HK-2 (cell line): ENCODE measurements around the gene MYOF.
A peak's percentile ranks its signal among the peaks of the same experiment; 100 is the strongest.
"Not testable (repeated sequence)": the region's sequence is repeated elsewhere in the genome, so short reads cannot be mapped to it uniquely, and the experiment has no call there.

ENCODE experiments used
- DNase-seq: peaks from one replicate; pipeline ENCODE4 v3.0.0-alpha.2; 2018; ENCODE audit not compliant: unreplicated experiment

MYOF gene

DNA sequence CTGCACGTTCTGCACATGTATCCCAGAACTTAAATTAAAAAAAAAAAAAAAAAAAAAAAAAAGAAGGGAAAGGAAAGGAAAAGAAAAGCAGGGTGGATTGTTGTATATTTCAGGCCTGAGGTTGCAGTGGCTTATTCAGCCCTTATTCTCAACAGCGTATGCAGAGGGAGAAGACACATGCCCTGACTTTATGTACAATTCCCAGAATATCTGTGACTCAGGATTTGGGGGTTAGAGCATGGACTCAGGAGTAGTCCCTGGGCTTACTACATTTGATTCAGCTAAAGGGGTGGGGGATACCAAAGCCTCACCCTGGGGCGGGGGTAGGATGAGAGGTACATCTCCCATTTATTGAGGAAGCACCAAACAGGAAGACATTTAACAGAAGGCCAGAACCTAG, 137.4 kb downstream of the MYOF start:
- no peak for DNase-seq

DNA sequence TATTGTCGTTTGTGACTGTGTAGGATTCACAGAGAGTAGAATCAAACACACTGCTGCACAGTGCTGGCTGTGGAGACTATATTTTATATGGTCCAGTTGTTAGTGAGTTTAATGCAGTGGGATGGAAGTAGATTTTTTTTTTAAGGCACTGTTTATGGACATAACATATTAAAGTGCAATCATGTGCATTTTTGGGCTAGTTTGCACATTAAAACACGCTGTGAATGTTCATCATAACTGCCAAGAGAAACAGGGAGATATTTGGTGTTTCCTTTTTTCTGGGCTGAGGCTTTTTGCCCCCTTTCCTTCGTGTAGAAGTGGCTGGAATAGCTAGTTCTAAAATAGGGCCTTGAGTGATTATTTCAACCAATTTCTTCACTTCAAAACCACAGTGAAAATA, 139.2 kb downstream of the MYOF start:
- DNase-seq, result no peak

DNA sequence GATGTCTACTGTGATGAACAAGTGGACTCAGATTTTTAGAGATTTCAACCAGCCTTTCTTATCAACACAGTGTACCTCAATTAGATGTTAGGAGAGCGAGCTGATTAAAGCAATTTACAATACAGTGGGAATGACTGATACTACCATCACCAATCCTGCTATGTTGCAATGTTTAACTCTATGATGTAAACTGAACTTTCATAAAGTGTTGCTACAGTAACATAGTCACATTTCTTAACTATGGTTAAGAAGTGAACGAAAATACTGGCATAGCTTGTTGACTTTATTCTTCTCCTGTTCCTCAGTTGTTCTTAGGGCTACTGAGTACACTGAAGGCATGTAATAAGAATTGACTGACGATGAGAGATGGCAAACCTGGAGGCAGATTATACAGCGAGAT, 139.8 kb downstream of the MYOF start:
- DNase-seq, result no peak

DNA sequence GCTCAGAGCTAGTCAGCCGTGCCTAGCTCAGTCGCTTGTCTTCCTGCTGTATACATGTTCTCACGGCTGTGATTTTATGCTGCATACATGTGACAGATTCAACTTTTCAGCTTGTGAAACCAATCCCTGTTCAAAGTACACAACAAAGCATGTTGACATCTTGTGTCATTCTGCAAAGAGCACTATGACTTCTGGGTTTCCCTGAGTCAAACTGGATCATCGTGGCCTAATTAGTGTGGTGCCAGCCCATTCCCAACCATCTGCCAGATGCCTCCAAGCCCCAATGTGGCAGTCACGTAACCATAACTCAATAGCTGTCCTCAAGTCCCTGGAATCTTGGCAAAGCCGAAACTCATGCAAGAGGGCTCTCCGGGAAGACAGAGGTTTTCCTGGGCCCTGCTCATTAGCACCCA, 144.8 kb downstream of the MYOF start:
- no peak for DNase-seq

DNA sequence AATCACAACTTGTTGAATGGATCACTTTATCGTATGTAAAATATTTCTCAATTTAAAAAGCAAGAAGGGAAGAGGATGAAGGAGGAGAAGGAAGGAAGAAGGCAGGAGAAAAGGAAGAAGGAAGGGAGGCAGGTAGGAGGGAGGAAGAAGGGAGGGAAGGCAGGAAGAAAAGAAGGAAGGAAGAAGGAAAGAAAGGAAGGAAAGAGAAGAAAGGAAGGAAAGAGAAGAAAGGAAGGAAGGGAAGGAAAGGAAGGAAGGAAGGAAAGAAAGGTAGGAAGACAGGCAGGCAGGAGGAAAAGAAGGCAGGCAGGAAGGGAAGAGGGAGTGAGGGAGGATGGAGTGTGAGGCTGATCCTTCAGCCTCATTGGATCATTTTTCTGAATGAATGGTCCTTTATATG, 145.5 kb downstream of the MYOF start:
- no peak for DNase-seq

DNA sequence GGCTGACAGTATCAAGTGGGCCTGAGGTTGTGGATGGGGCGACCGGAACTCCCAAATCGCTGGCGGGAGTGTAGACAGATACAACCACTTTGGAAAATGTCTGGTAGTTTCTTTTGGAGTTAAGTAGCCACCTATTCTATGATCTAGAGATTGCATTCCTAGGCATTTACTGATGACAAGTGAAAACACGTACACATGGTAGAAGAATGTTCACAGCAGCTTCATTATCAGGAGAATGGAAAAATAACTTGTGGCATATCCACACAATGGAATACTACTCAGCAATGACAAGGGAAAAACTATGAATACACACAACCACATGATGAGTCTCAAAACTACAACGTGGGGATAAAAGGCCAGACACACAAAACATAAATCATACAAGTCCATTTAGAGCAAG, 146.0 kb downstream of the MYOF start:
- DNase-seq, result no peak

DNA sequence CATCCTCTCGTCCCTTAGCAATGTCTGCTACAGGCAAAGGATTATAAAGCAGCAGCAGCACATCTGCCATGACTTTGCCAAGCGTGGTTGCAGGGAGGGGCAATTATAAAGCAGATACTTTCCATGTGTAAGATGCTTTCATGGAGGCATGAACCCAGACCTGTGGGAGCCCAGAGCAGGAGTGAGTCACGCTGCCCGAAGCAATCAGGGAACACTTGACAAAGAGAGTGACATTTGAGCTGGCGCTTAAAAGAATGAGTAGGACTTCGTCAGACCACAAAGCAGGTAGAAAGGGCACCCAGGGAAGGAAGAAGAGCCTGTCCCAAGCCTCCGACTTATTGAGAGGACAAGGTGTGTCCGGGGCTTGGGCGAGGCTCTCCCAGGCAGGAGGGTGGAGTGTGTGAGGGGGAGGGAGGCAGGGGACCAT, 147.2 kb downstream of the MYOF start:
- peak; percentile 47 for DNase-seq

DNA sequence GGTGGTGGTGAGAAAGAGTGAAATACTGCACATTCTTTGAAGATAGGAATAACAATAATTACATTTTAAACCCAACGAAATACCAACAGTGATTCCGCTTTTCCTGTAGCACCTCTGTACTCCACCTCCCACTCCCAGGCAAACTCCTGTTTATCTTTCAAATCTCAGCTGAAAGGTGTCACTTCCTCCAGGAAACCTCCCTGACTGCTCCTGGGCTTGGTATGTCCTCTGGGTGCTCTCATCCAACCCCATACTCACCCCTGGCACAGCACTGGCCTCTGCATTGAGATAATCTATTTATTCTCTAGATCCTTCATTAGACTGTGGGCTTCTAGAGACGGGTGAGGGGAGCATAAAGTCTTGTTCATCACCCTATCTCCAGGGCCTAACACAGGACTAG, 148.0 kb downstream of the MYOF start:
- DNase-seq, result no peak

DNA sequence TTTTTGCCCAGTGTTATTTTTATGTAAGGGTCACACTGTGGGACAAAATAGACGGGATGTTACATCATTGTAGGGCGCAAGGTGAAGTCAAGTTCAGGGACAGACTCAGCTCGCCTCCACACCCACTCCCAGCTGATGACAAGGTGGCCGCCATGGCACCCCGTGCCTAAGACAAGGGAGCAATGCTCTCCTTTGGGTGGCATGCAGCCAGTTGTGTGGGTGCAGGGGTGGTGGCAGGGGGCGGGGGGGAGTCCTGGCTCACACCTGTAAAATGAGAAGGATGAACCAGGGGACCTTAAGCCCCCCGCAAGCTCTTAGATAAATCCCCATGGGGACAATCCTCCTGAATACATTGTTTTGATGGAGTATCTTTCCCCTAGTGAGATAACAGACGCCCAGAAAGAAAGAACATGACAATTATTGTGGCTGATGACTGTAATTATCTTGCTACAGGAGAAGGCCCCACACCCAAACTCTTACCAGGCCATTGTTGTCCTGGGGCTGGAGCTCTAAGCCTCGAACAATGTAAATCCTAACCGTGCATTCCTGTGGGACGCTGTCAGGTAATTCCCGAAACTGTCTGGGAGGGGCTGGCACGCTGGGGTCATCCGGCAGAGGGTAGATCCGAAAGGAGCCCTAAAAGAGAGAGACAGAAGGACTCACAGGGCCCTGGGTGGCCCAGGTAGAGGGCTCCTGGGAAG, 148.7 kb downstream of the MYOF start:
- DNase-seq, result no peak

DNA sequence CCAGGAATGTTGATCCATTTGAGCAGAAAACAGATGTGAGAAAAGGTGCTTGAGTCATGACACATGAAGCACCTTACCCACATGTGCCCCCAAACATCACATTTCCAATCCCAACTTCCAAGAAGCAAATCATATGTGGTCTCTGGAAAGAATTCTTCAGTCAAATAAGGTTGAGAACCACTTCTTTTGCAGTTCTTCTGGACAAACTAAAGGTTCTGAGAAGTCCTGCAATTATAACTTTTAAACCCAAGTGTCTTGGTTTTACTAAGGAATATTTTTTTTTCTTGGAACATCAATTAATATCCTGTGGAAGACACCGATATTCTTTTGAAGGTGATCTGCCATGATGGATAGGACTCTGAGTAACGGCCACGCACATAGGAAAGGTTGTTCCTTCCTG, 151.3 kb downstream of the MYOF start:
- no peak for DNase-seq

DNA sequence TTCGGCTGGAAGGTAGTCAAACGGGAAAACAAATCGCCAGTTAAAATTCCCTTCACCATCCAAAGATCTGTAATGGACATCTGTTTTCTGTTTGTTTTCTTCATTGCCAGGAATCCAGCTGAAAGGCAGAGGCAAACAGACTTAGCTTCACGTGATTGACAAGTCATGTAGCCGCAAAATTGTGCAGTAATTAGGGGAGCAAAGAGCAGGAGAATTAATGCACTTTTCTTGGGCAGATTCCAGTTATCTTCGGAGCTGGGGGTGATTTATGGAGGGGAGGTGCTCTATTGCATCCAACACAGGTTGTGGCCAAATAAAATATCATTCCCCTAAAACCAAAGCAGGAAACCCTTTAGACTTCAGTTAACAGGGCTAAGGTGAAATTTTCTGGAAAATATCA, 162.2 kb downstream of the MYOF start:
- no peak for DNase-seq

DNA sequence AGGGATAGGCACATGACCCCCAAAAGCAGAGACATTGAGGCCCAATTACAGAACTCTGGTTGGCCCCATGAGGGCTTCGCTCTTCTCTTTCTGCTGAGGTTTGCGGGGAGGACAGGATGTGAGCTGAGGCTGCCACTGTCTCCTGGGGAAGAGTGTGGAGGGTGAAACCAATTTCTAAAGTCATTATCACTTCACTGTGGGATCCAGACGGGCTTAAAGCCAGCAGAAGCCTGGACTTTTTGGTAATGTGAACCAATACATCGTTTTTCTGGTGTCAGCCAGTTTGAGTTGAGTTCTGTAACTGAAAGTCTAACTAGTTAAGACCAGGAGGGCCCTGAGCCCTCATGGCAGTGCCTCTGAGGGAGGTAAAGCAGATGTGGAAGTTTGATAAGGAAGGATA, 163.0 kb downstream of the MYOF start:
- no peak for DNase-seq

DNA sequence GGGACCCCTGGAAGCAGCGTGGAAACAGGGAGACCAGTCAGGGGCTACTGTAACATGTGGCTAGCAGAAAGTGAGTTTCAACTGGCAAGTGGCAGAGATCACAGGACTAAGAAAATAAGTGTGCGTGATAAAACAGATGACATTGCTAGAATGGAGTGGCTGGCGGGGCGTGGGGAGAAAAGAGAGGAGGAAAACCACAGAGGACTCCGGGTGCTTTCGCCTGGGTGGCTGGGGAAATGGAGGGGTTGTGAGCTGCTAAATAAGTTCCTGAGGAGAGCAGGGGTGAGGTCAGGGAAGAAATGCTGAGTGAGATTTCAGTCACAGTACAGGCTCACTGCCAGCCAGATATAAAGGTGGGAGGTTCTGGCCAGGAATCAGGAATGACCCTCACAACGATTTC, 166.9 kb downstream of the MYOF start:
- no peak for DNase-seq

DNA sequence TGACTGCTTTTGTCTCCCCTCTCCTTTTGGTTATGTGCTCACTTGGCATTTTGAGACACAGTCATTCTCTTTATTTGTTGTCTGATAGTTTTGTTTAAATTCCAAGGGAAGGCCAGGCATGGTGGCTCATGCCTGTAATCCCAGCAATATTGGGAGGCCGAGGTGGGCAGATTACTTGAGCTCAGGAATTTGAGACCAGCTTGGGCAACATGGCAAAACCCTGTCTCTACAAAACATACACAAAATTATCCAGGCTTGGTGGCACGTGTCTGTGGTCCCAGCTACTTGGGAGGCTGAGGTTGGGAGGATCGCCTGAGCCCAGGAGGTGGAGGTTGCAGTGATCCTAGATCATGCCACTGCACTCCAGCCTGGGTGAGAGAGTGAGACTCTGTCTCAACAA, 167.5 kb downstream of the MYOF start:
- not testable (repeated sequence) for DNase-seq

DNA sequence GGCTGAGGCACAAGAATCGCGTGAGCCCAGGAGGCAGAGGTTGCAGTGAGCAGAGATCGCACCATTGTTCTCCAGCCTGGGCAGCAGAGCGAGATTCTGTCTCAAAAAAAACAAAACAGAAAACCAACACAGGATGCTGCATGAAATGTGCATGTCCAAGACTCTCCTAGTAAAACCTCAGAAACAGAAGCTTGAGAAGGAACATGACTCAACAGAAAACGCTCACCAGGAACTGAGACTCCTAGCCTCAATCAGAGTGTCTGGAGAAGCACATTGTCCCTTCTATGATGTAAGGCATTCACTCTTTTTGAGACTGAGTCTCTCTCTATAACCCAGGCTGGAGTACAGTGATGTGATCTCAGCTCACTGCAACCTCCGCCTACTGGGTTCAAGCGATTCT, 168.3 kb downstream of the MYOF start:
- no peak for DNase-seq

DNA sequence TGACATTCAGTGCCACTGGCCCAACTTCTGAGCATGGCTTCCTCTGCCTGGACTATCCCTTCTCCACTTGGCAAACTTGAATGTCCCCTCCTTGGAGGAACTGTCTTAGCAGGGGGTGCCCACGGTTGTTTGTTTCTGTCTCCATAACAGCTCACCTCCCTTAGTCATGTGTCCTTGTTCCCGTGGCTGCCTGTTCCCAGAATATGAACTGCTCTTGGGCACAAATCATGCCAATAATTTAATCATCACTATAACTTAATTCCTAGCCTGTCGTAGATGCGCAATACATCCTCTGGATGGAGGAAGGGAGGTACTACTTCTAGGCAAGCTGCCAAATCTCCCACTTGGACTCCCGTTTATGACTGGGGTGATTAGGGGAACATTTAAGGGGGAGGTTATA, 173.1 kb downstream of the MYOF start:
- DNase-seq, result no peak

DNA sequence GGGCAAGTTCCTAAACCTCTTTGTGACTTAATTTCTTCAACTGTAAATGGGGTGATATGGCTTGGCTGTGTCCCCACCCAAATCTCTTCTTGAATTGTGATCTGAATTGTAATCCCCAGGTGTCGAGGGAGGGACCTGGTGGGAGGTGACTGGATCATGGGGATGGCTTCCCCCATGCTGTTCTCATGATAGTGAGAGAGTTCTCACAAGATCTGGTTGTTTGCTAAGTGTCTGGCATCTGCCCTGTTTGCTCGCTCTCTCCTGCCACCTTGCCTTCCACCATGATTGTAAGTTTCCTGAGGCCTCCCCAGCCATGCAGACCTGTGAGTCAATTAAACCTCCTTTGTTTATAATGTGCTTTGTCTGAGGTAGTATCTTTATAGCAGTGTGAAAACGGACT, 177.0 kb downstream of the MYOF start:
- no peak for DNase-seq

DNA sequence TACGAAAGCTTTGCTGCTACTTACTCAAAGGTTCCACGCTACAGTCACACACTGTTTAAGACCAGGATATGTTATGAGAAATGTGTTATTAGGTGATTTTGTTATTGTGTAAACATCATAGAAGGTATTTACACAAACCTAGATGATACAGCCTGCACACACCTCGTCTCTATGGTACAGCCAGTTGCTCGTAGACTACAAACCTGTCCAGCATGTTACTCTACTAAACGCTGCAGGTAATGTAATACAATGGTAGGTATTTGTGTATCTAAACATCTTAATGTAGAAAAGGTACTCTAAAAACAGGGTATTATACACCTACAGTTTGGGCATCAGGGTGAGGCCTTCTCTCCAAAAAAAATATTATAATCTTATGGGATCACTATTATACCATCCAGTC, 181.2 kb downstream of the MYOF start:
- DNase-seq, result no peak

DNA sequence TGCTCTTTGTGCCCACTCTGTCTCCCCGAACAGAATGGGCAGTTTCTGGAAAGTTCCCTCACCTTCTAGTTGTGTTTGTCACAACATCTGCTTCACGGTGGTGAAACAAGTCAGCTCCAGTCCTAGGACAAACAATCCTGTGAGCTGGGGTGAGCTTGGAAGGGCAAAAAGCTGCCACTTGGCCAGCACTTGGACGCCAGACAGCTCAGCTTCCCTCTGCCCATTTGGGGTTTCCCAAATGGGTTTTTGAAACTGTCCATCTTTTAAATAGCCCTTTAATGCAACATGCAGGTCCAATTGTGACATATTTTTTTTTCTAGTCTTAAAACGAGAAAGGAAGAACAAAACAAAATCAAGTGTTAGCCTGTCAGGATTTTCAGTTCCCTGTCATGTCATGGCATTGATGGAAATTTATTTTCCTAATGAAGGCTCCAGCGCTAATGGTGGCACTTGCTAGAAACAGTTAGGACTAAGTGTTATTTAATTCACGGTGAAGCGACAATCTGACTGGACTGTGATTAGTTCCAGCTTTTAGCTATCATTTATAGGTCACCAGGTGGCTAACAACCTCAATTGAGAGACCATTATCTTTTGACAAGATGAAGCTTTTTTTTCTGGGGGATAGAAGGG, 181.7 kb downstream of the MYOF start:
- no peak for DNase-seq

DNA sequence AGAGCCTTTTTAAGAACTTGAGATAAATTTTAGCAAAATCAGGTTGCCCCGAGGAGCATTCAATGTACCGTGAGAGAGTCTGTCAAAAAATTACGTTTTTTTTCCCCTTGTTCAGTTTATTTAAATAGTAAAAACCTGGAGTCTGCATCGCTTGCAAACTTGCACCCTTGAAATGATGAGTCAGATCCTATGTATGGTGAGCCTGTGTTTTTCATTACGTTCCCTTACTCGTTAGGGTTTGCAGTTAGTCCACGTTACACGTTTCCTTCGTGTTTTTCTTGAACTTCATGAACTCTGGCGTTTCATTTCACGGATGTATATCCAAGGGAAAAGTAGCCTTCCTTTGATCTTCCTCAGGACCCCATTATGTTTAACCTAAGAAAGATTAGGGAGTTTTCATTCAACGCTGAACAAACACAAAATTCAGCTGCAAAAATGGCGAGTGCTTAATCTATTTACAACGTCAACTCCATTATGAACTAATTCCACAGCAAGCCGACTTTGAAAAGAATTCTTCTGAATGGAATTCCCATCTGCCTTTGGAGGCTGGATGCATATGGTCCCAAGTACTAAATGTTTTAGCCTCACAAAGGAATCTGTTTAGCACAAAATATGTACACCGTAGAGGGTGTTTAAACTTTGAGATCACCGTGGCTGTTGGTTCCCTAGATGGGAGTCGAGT, 182.4 kb downstream of the MYOF start:
- DNase-seq, result no peak

DNA sequence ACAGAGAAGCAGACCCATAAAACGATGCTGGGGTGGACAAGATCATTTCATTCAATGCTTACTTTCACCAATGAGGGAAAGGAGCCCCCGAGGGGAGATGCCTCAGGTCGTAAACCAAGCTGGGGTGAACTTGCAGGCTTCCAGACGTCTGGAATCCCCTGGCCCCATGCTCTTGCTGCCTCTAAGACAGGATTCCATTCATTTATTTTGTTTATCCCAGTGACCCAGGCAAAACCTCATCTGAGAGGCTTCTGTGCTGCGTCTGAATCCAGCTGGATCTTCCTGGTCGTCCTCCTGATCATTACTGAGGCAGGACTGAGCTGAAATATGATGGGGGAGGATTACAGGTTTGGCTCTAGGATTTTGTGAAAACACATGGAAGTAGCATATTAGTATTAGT, 182.9 kb downstream of the MYOF start:
- DNase-seq, result no peak

DNA sequence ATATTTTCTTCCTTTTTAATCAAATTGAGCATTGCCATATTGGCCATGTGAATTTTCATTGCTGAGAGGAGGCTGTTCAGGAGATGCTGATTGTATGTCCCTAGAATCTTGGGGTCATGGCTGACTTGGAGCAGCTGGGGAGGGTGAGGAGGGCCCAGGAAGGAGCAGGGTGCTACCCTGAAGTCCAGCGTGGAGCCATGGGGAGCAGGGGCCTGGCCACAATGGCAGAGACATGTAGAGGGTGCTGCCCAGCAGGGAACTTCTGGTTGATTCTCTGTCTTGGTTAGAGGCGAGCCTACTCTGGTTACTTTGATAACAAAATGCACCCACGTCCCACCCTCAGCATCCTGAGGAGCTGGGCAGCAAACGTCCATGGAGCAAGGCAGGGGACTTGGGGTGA, 186.0 kb downstream of the MYOF start:
- no peak for DNase-seq

DNA sequence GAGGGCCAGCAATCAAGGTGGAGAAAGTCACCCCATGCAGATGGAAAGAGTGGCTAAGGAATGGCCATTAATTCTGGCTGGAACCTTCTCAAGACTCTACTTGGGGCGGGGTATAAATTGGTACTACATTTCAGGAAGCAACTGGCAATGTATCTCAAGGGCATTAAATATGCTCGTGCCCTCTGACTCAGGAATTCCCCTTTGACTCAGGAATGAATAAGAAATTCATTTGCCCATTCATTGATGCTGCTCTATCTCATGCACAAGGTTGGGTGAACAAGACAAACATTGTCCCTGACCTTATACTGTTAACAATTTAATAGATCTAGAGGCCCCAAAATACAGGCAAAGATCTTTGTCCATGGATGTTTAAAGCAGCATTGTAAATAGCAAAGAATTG, 188.1 kb downstream of the MYOF start:
- DNase-seq, result no peak
